Effector memory CD4-positive, alpha-beta T cell (primary cell): ENCODE data around the gene SLK.

Experiments used
- DNase-seq, 3 donors: peaks; one replicate each; pipeline ENCODE4 v3.0.0-alpha.2; 2020
- H3K27ac ChIP-seq: 2 replicates; pipeline ENCODE4 v1.7.0; 2013; ENCODE audit warnings: mild to moderate bottlenecking, low read length, moderate library complexity; ENCODE audit not compliant: insufficient read depth, poor library complexity, severe bottlenecking
- H3K27me3 ChIP-seq: replicated peaks from 2 replicates; pipeline ENCODE4 v1.7.0; 2013; ENCODE audit warnings: mild to moderate bottlenecking, low read length; ENCODE audit not compliant: insufficient read depth, control insufficient read depth, poor library complexity, severe bottlenecking
- H3K36me3 ChIP-seq: 2 replicates; pipeline ENCODE4 v1.7.0; 2013; ENCODE audit warnings: mild to moderate bottlenecking, low read length, moderate library complexity; ENCODE audit not compliant: control insufficient read depth, insufficient read depth
- H3K4me1 ChIP-seq: 2 replicates; pipeline ENCODE4 v1.7.0; 2013; ENCODE audit warnings: low read length, mild to moderate bottlenecking; ENCODE audit not compliant: control insufficient read depth, insufficient read depth, poor library complexity, severe bottlenecking
- H3K4me3 ChIP-seq: 2 replicates; pipeline ENCODE4 v1.7.0; 2013; ENCODE audit warnings: low read length, low read depth, mild to moderate bottlenecking; ENCODE audit not compliant: insufficient read depth, poor library complexity, severe bottlenecking
- H3K9me3 ChIP-seq: 2 replicates; pipeline ENCODE4 v1.7.0; 2013; ENCODE audit warnings: mild to moderate bottlenecking, low read length, moderate library complexity; ENCODE audit not compliant: control insufficient read depth

Gene SLK

DNA sequence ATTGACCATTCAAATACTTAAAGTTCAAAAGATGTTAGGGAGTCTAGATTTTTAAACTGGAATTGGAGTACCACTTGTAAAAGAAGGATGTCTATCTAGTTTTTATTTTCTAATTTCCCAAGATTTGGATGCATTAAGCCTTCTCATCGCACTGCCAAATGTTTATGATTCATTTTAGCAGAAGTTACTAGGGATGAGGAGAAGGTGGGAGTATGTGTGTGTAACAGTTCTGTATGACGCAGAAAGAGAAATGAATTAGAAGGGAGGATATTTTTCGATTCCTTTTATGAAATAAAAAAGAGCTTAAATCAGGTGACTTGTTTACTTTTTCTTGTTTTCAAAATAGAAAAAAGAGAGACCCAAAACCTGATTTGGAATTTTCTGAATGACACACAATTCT, 6.8 kb upstream of the SLK start:
- Histone ChIP-seq H3K27ac (no peak overlapping the region), H3K4me1 (no peaks in the 10 kb centered on the region), H3K9me3 (no peaks in the 10 kb centered on the region), H3K27me3 (no peaks in the 10 kb centered on the region), H3K36me3 (no peaks in the 10 kb centered on the region), H3K4me3 (no peak overlapping the region)
- DNase-seq = no peak

DNA sequence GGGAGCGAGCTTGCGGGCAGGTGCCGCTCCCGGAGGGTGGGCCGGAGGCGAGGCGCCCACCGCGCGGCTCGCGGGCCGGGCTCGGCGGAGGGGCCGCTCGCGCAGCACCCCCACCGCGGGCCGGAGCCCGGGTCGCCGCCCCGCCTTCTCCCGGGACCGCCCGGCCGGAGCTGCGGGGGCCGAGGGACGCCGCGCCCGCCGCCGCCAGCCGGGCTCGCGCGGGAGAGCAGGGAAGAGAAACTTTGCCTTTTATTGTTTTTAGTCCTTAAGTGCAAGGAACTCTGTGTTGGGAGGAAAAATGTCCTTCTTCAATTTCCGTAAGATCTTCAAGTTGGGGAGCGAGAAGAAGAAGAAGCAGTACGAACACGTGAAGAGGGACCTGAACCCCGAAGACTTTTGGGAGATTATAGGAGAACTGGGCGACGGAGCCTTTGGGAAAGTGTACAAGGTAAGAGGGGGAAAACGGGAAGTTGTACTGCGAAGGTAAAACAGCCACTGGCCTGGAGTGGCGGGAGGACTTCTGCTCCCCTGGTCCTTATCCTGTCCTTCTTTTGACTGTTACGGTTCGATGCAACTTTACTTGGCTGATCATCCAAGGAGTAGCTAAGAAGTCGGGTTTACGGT, 620 bp downstream of the SLK start:
- H3K9me3 ChIP-seq = no peaks in the 10 kb centered on the region
- peak in 1 of 3 donors; percentile 9 for DNase-seq
- no peaks in the 10 kb centered on the region for H3K36me3 ChIP-seq
- H3K27me3 ChIP-seq = no peaks in the 10 kb centered on the region
- H3K4me1 ChIP-seq = peaks cover 9% of the 10 kb centered on the region
- H3K27ac ChIP-seq = peak overlapping the region; percentile 87
- H3K4me3 ChIP-seq = peak overlapping the region; percentile 99

DNA sequence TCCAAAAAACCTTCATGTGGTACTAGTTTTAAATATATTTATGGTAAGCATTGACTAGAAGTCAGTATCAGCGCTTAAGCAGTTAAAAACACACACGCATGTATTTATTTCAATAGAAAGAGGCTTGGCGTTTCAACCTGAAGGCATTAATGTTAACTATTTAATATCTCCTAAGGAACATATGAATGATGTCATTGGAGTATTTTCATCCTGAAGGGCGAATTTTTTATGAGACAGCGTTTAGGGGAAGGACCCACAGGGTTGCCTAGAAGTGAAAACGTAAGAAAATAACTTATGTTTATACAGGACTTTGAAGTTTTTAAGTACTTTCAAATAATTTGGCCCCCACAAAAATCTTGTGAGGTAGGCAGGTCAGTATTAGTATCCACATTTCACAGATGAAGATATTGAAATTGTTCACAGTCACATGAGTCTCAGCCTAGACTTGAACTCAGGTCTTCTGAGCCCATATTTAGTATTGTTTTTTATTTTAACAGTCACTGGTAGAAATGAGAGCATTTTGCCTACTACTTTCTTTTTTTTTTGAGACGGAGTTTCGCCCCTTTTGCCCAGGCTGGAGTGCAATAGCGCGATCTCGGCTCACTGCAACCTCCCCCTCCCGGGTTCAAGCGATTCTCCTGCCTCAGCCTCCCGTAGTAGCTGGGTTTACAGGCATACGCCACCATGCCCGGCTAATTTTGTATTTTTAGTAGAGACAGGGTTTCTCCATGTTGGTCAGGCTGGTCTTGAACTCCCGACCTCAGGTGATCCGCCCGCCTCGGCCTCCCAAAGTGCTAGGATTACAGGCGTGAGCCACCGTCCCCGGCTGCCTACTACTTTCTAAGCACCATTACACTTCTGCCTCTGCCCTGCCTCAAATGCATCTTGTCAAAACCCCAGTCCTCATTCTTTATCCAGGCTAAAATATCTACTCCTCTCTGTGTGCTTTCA, 1.8 kb downstream of the SLK start:
- Histone ChIP-seq H3K27me3 (no peaks in the 10 kb centered on the region), H3K9me3 (no peaks in the 10 kb centered on the region), H3K36me3 (no peaks in the 10 kb centered on the region), H3K27ac (peak overlapping the region; percentile 87), H3K4me1 (peaks cover 9% of the 10 kb centered on the region), H3K4me3 (peak overlapping the region; percentile 88)
- DNase-seq = no peak

DNA sequence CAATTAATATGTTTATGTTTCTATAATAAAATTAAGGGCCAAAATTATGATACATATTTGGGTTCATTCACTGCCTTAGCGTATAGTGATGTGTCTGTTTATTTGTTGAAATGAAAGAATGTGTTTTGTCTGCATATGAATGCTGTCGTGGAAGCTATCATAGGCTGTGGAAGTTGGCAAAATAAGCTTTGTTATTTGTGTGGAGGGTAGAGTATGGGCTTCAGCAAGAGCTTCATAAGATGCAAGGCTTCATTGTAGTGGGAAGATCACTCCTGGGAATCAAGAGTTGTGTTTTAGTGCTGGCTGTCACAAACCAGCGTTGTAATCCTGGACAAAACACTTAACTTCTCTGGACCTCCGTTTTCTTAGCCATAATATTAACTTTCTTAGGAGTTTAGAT, 2.5 kb downstream of the SLK start:
- no peak for DNase-seq
- Histone ChIP-seq H3K9me3 (no peaks in the 10 kb centered on the region), H3K27me3 (no peaks in the 10 kb centered on the region), H3K36me3 (no peaks in the 10 kb centered on the region), H3K4me1 (peaks cover 9% of the 10 kb centered on the region), H3K4me3 (peak overlapping the region; percentile 88), H3K27ac (peak overlapping the region; percentile 23)

DNA sequence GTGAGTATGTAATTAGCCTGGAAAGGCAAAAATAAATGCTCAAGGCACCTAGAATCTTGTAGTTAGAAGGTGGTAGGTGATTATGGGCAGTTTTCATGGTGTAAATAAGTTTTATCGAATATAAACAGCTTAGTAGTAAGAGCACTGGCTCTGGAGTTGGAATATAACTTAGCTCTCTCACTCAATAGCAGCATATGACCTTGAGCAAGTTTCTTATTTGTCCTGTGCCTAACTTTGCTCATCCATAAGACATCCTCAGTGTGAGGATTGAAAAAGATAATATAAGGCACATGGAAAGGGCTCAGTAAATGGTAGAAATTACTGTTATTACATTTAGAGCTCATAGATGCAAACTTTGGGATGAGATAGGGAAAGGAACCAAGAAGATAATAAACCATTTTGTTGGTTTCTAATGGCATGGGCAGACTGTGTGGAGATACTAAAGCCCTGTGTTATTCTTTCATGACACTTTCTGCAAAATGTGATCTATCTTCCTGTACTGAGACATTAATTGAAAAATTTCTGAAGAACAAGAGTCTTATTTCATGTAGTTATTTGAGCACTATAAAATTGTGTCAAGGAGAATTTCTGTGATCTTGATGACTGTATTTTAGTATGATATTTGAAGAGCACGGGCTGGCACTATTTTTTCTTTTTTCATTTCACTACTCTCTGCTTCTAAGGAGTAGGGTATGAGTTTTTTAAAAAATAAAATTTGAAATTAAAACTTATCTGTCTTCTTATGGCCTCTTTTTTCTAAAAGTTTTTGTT, 3.1 kb downstream of the SLK start:
- H3K36me3 ChIP-seq = no peaks in the 10 kb centered on the region
- H3K27ac ChIP-seq = peak overlapping the region; percentile 23
- no peaks in the 10 kb centered on the region for H3K27me3 ChIP-seq
- H3K4me1 ChIP-seq = peaks cover 9% of the 10 kb centered on the region
- peak overlapping the region; percentile 88 for H3K4me3 ChIP-seq
- H3K9me3 ChIP-seq = no peaks in the 10 kb centered on the region
- DNase-seq = no peak

DNA sequence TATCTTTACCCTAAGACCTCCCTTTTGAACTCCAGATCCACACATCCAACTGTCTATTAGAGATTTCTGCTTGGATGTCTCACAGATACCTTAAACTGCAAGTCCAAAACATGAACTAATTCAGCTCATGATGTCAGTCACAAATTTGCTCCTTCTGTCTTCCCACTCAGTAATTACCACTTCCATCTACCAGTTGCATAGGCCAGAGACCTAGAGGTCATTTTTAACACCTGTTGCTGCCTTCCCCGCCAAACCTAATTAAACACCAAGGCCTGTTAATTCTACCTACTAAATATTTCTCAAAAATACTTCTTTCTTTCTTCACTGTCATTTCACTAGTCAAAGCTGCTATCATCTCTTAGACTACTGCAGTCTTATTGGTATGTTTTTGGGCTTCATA, 8.2 kb downstream of the SLK start:
- H3K4me1 ChIP-seq = no peaks in the 10 kb centered on the region
- no peak overlapping the region for H3K4me3 ChIP-seq
- no peaks in the 10 kb centered on the region for H3K9me3 ChIP-seq
- no peak overlapping the region for H3K27ac ChIP-seq
- DNase-seq = no peak
- H3K27me3 ChIP-seq = no peaks in the 10 kb centered on the region
- H3K36me3 ChIP-seq = no peaks in the 10 kb centered on the region

DNA sequence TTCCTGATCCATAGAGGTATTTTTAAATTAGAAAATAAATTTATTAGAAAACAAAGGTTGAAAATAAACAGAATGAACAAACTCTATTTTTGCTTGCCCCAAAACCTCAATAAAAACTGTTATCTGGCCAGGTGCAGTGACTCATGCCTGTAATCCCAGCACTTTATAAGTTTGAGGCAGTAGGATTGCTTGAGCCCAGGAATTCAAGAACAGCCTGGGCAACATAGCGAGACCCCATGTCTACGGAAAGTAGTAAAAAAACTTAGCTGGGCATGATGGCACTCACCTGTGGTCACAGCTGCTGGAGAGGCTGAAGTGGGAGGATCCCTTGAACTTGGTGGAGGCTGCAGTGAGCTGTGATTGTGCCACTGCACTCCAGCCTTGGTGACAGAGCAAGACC, 10.3 kb downstream of the SLK start:
- no peaks in the 10 kb centered on the region for H3K4me1 ChIP-seq
- no peak overlapping the region for H3K4me3 ChIP-seq
- H3K9me3 ChIP-seq = no peaks in the 10 kb centered on the region
- no peak for DNase-seq
- H3K27ac ChIP-seq = no peak overlapping the region
- H3K27me3 ChIP-seq = no peaks in the 10 kb centered on the region
- H3K36me3 ChIP-seq = no peaks in the 10 kb centered on the region

DNA sequence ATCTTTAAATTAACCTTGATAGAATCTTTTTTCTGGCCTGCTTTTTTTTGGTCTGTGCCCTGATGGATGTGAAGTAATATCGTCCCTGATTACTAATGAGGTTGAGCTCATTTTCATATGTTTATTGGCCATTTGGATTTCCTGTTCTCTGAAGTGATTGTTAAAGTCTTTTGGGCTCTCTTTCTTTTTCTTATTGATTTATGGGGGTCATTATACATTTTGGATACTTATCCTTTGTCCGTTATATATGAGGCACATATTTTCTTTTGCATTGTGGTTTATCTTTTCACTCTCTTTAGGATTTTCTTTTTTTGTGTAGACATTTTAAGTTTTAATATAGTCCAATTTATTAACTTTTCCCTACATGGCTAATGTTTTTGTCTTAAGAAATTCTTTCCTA, 12.6 kb downstream of the SLK start:
- Histone ChIP-seq H3K36me3 (no peaks in the 10 kb centered on the region), H3K27ac (no peak overlapping the region), H3K4me3 (no peak overlapping the region), H3K27me3 (no peaks in the 10 kb centered on the region), H3K4me1 (peaks cover 15% of the 10 kb centered on the region), H3K9me3 (no peaks in the 10 kb centered on the region)
- DNase-seq = no peak

DNA sequence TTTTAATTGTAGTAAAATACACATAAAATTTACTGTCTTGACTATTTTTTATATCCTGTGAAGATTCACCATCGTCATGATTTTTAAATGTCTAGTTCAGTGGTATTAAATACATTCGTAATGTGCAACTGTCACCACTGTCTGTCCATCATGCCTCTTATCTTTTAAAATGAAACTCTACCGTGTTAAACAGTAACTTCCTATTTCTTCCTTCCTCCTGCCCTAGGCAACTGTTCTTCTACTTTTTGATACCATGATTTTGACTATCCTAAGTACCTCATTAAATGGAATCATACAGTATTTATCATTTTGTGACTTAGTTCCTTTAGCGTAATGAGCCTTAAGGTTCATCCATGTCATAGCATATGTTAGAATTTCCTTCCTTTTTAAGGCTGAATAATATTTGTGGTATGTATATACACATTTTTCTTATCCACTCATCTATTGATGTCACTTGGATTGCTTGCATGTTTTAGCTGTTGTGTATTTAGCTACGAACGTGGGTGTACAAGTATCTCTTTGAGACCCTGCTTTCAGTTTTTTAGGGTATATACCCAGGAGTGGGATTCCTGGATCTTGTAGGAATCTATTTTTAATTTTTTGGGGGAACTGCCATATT, 13.5 kb downstream of the SLK start:
- Histone ChIP-seq H3K36me3 (no peaks in the 10 kb centered on the region), H3K27ac (no peak overlapping the region)

More for the DNA sequence above, 13.5 kb downstream of the SLK start:
- Histone ChIP-seq H3K27me3 (no peaks in the 10 kb centered on the region), H3K4me1 (peaks cover 15% of the 10 kb centered on the region), H3K4me3 (no peak overlapping the region), H3K9me3 (no peaks in the 10 kb centered on the region)
- DNase-seq = no peak
